Measurements from ENCODE around the gene SYNGR1. TPM values are rescaled to one million over a fixed set of nuclear protein-coding genes. Genes with fewer than 3 reads are reported as not detected.

Gene SYNGR1
- total RNA-seq, 2 experiments from 2014 or later, result 4.2 to 16.0 TPM

DNA sequence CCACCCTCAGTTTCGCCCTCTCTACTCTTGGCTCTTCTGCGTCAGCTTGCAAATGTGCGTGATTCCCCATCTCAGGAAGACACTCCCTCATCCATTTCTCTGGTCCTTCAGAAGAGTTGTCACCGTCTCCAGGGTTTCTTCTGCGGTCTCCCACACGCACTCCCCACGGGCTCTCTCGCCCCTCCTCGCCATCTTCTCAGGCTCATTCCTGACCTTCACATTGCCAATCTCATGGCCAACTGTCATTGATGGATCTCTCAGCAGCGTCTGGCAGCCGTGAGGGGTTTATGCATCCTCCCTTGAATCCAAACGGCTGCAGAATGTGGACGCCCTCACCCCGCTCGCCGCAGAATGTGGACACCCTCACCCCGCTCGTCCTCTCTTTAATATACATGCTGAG, 10.5 kb downstream of the SYNGR1 start:
- H3K36me3 Mint-ChIP-seq, result no peaks in the 10 kb centered on the region
- ATAC-seq (no peak), DNase-seq (no peak)
- H3K9me3 Mint-ChIP-seq (ENCODE audit: low read depth), result no peaks in the 10 kb centered on the region
- no peak overlapping the region for H3K27ac Mint-ChIP-seq
- CTCF ChIA-PET, result interaction anchor here (1.8 kb wide), 1 partner anchor 17 kb away, joined by 4 read pairs; no protein-coding TSS in a partner anchor
- no peak overlapping the region for H3K4me3 Mint-ChIP-seq
- no peaks in the 10 kb centered on the region for H3K4me1 Mint-ChIP-seq
- H3K27me3 Mint-ChIP-seq, result no peaks in the 10 kb centered on the region

DNA sequence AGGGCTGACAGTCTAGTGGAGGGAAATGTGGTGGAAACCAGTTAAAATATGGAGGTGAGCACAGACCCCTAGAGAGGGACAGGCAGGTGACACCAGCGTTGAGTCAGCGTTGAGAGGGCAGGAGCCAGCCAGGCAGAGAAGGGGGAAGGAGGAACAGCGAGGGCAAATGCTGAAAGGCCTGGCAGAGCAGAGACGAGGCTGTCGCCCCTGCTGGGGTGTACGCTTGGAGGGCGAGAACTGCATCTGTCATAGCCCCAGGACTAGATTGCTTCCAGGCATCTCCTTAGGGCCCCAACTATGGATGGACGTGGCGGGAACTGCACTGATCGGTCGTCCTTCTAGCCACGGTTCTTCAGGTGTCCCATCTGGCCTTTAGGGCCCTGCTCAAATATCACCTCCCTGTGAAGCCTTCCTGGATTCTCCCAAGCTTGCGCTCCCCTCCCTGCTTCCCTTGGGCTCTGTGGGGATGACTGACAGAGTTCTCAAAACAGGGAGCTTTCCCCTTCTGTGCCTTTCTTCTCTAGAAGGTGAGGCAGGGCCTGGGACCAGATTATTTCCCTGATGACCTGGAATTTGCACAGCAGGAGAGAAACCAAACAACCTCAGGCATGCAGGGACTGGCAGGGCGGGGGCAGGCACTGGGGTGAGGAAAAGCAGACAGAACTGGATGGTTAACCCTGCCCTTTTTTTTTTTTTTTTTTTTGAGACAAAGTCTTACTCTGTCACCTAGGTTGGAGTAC, 11.1 kb downstream of the SYNGR1 start:
- H3K27me3 Mint-ChIP-seq, result no peaks in the 10 kb centered on the region
- no peak overlapping the region for H3K4me3 Mint-ChIP-seq
- ATAC-seq (no peak), DNase-seq (no peak)
- no peaks in the 10 kb centered on the region for H3K9me3 Mint-ChIP-seq (ENCODE audit: low read depth)
- H3K36me3 Mint-ChIP-seq, result no peaks in the 10 kb centered on the region
- CTCF ChIA-PET, result interaction anchor here (0.7 kb wide), 1 partner anchor 49 kb away, joined by 3 read pairs; no protein-coding TSS in a partner anchor
- H3K4me1 Mint-ChIP-seq, result no peaks in the 10 kb centered on the region
- H3K27ac Mint-ChIP-seq, result no peak overlapping the region

DNA sequence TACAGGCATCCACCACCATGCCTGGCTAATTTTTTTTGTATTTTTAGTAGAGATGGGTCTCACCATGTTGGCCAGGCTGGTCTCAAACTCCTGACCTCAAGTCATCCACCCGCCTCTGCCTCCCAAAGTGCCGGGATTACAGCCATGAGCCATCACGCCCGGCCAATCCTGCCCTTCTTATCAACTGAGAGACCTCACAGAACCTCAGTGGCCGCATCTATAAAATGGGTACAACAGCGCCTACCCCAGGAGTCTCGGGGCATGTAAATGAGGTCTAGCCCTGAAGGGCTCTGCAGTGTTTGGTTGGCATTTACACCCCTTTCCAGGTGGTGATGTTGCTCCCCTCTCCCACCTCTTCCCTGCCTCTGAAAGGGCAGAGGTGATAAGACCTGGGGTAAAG, 11.7 kb downstream of the SYNGR1 start:
- Mint-ChIP-seq H3K9me3 (ENCODE audit: low read depth) (no peaks in the 10 kb centered on the region), H3K27ac (no peak overlapping the region)
- CTCF ChIA-PET, result interaction anchor here (0.7 kb wide), 1 partner anchor 49 kb away, joined by 3 read pairs; no protein-coding TSS in a partner anchor

DNA sequence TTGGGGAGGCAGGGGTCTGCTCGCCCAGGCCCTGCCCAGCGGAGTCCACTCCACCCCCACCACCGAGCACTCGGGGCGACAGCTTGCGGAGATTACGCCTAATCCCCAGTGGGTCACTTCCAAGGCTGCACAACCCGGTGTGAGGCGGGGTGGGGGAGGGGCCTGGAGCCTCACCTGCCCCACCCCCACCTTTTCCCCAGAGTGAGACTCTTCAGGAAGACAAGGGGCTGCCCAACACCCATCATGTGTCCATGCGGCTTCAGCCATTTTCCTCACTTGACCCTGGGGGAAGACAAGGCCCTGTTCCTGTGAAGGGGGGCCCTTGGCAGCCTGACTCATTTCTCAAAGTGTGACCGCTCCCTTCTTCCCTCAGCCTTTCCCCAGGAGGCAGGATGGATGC, 12.5 kb downstream of the SYNGR1 start:
- no peak for DNase-seq
- no peak for ATAC-seq
- Mint-ChIP-seq H3K4me1 (peaks cover 2% of the 10 kb centered on the region), H3K36me3 (no peaks in the 10 kb centered on the region), H3K27me3 (no peaks in the 10 kb centered on the region), H3K27ac (no peak overlapping the region), H3K4me3 (no peak overlapping the region), H3K9me3 (ENCODE audit: low read depth) (no peaks in the 10 kb centered on the region)
- CTCF ChIA-PET, result no interaction called here

More for the DNA sequence above, 11.7 kb downstream of the SYNGR1 start:
- H3K4me3 Mint-ChIP-seq, result no peak overlapping the region
- no peaks in the 10 kb centered on the region for H3K27me3 Mint-ChIP-seq
- DNase-seq (no peak), ATAC-seq (no peak)
- no peaks in the 10 kb centered on the region for H3K36me3 Mint-ChIP-seq
- H3K4me1 Mint-ChIP-seq, result no peaks in the 10 kb centered on the region

DNA sequence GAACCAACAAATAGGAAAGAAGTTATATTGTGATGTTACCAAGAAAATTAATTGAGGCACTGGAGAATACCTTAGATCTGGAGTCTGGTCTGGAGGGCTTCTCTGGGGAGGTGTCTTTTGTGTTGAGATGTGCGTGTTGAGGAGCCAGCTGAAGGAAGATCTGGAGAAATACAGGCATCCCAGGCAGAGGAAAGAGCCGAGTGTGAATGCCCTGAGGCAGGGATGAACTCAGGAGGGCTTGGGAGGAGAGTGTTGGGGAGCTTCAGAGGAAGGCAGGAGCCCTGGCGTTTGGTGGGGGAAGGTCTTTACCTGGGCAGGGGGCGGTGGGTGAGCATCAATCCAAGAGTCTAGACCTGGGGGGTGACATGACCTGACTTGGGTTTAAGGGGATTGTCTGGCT, 13.1 kb downstream of the SYNGR1 start:
- Mint-ChIP-seq H3K4me3 (no peak overlapping the region), H3K27ac (no peak overlapping the region), H3K4me1 (peaks cover 2% of the 10 kb centered on the region), H3K36me3 (no peaks in the 10 kb centered on the region), H3K9me3 (ENCODE audit: low read depth) (no peaks in the 10 kb centered on the region), H3K27me3 (no peaks in the 10 kb centered on the region)
- ATAC-seq, result no peak
- CTCF ChIA-PET, result no interaction called here
- no peak for DNase-seq

DNA sequence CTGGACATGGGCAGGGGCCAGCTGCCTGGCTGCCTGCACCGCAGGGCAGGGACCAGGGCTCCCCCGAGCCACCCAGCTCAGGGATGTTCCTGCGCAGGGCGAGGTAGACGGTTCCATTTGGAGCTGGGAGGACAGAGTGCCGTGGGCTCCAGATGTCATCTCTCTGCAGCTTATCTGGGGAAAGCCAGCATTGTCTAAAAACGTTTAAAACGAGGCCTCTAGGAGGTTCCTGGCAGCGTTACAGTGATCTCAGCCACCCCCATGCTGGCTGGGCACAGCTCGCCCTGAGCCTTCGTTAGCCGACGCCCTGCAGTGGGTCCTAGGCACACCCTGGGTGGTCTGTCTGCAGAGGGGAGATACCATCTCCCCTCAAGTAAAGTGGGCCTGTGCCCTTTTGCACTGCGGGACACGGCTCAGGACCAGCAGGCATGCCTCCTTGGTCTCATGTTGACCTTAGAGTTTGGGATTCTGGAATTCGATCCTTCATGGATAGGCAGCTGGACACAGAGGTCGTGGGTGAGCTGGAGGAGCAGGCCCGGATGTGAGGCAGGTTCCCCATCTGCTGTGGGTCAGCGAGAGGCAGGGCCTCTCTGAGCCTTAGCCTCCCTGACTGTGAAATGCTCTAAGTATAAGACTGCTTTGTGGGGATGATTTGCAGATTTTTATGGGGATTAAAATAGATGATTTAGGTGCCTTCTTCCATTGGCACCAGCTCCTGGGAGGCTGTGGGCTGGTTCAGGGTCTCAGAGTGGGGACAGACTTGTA, 14.1 kb downstream of the SYNGR1 start:
- no peak for DNase-seq
- no peaks in the 10 kb centered on the region for H3K27me3 Mint-ChIP-seq
- CTCF ChIA-PET, result no interaction called here
- no peaks in the 10 kb centered on the region for H3K9me3 Mint-ChIP-seq (ENCODE audit: low read depth)
- no peaks in the 10 kb centered on the region for H3K36me3 Mint-ChIP-seq
- ATAC-seq, result no peak
- H3K4me1 Mint-ChIP-seq, result peaks cover 2% of the 10 kb centered on the region
- no peak overlapping the region for H3K27ac Mint-ChIP-seq
- no peak overlapping the region for H3K4me3 Mint-ChIP-seq

DNA sequence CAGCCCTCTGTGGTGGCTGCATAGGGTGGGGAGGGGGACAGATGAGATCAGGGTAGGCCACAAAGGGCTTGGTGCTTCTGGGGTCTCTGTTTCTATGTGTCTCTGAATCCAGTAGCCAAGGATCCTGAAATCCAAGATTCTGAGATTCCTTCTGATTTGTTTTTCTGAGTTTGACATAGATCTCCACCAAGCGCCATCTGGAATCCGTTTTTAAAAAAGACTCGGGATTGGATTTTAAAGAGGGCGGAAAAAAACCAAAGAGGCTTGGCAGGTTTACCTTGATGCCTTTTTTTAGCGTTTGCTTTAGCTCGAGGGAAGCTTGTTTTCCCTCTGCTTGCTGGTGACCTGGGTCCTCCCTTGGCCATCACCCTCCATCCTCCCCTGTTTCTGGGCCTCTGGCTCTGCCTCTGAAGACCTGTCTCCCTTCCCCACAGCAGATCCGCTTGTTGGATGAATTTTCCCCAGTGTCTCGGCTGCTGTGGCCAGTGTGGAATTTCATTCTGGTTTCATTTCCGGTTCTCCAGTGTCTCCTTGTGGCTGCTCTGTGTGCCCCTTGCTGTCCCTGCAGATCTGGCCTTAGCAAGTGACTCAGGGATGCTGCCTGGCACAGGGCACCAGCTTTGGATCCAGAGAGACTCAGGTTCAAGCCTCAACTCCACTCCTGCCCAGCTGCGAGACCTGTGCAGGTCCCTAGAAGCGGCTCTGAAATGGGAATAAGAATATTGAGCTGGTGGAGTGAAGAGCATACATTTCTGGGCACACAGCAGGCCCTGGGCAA, 15.1 kb downstream of the SYNGR1 start:
- H3K27ac Mint-ChIP-seq, result no peak overlapping the region
- peaks cover 2% of the 10 kb centered on the region for H3K4me1 Mint-ChIP-seq
- H3K27me3 Mint-ChIP-seq, result no peaks in the 10 kb centered on the region
- no peak overlapping the region for H3K4me3 Mint-ChIP-seq
- ATAC-seq, result no peak
- CTCF ChIA-PET, result no interaction called here
- no peaks in the 10 kb centered on the region for H3K36me3 Mint-ChIP-seq
- no peaks in the 10 kb centered on the region for H3K9me3 Mint-ChIP-seq (ENCODE audit: low read depth)
- DNase-seq, result no peak

DNA sequence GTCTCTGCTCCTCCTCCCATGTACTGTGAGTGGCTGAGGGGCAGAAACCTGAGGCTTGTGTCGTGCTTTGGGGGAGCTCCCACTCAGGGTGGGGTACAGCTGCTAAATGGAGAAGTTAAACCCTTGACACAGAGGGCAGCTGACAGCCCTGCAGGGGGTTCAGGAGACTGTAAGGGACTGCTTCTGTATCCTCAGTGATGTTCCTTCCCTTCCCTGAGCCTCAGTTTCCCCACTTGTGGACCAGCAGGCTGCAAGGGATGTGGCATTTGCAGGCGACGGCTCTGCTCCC, 15.6 kb downstream of the SYNGR1 start:
- no peaks in the 10 kb centered on the region for H3K27me3 Mint-ChIP-seq
- CTCF ChIA-PET, result no interaction called here
- no peak overlapping the region for H3K27ac Mint-ChIP-seq
- peaks cover 2% of the 10 kb centered on the region for H3K4me1 Mint-ChIP-seq
- no peak overlapping the region for H3K4me3 Mint-ChIP-seq
- no peaks in the 10 kb centered on the region for H3K36me3 Mint-ChIP-seq
- H3K9me3 Mint-ChIP-seq (ENCODE audit: low read depth), result no peaks in the 10 kb centered on the region
- ATAC-seq, result no peak
- DNase-seq, result no peak

DNA sequence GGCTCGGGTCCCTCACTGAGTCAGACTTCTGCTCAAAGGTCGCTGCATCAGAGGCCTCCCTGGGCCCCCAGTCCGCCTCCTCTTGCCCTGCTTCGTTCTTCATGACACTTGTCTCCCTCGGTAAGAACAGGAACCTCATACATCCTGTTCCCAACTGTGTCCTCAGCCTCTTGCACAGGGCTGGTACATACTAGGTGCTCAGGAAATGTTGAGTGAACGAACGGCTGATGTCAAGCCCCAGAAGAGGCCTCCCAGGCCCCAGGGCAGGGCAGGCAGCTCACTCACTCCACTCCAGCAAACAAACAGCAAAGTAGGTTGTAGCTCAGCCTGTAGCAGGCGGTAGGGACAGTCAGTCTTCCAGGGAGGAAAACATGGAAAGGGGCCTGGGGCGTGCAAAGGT, 17.2 kb downstream of the SYNGR1 start:
- no peak for DNase-seq
- Mint-ChIP-seq H3K4me1 (peaks cover 2% of the 10 kb centered on the region), H3K36me3 (peaks cover 1% of the 10 kb centered on the region), H3K9me3 (ENCODE audit: low read depth) (peaks cover 3% of the 10 kb centered on the region), H3K27ac (no peak overlapping the region), H3K27me3 (no peaks in the 10 kb centered on the region), H3K4me3 (no peak overlapping the region)
- CTCF ChIA-PET, result no interaction called here
- no peak for ATAC-seq

DNA sequence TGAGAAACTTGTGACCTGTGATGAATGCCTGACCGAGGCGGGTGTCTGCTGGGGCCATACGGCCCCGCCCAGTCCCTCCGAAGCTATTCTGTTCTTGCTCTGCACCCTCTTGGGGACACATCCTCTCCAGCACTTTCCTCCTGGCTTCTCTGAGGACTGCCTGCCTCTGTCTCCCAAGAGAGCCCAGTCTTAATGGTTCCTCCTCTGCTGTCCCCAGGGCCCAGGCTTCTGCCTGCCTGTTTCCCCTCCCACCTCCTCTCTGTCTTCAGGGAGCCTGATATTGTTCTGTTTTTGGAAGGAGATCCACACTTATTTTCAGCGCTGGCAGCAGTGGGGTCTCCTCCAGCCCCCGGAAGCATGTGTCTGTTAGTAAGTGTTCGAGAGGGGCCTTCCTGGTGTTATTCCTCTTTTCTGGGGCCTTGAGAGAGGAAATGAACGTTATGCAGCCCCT, 18.7 kb downstream of the SYNGR1 start:
- no peaks in the 10 kb centered on the region for H3K27me3 Mint-ChIP-seq
- H3K9me3 Mint-ChIP-seq (ENCODE audit: low read depth), result peaks cover 3% of the 10 kb centered on the region
- ATAC-seq (no peak), DNase-seq (no peak)
- CTCF ChIA-PET, result no interaction called here
- no peak overlapping the region for H3K27ac Mint-ChIP-seq
- H3K4me3 Mint-ChIP-seq, result no peak overlapping the region
- peaks cover 1% of the 10 kb centered on the region for H3K36me3 Mint-ChIP-seq
- H3K4me1 Mint-ChIP-seq, result peaks cover 2% of the 10 kb centered on the region

DNA sequence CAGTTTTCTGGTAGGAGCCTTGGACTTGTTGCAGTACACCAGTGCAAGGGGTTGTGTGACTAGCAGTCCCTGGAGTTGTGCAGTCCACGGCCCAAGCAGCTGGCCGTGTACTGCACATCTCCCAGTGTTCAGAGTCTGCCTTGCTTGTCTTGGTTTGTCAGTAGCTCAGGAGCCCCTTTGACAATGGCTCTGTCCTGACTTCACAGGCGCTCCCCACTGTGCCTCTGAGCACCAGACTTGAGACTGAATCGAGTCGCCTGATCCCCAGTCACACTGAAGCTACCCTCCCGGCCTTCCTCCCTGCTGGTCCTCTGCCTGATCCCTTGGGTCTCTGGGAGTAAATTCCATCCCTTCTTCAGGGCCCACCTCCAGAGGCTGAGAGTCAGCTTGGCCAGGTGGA, 19.4 kb downstream of the SYNGR1 start:
- DNase-seq, result no peak
- H3K36me3 Mint-ChIP-seq, result peaks cover 1% of the 10 kb centered on the region
- CTCF ChIA-PET, result no interaction called here
- H3K4me1 Mint-ChIP-seq, result peaks cover 2% of the 10 kb centered on the region
- H3K27me3 Mint-ChIP-seq, result no peaks in the 10 kb centered on the region
- no peak overlapping the region for H3K4me3 Mint-ChIP-seq
- no peak for ATAC-seq
- H3K27ac Mint-ChIP-seq, result no peak overlapping the region
- H3K9me3 Mint-ChIP-seq (ENCODE audit: low read depth), result peaks cover 3% of the 10 kb centered on the region

DNA sequence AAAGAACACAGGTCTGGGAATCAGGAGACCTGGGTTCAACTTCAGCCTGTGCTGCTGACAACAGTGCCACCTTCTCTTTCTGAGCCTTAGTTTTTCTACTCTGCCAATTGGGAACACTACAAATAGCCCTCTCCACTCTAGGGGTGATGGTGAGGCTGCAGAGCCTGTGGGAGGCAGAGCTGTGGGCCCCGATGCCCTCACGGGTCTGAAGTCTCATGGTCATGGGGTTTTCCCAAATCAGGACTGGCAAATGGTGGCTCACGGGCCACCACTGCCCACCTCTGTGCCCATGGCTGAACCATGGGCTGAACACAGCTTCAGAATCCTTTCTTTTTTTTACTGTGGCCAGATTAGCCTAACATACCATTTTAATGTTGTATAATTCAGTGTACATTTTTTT, 19.8 kb downstream of the SYNGR1 start:
- no peak for ATAC-seq
- H3K9me3 Mint-ChIP-seq (ENCODE audit: low read depth), result peaks cover 3% of the 10 kb centered on the region
- peaks cover 2% of the 10 kb centered on the region for H3K4me1 Mint-ChIP-seq
- H3K36me3 Mint-ChIP-seq, result peaks cover 1% of the 10 kb centered on the region
- no peak overlapping the region for H3K4me3 Mint-ChIP-seq
- DNase-seq, result no peak
- H3K27me3 Mint-ChIP-seq, result no peaks in the 10 kb centered on the region
- CTCF ChIA-PET, result no interaction called here
- no peak overlapping the region for H3K27ac Mint-ChIP-seq

DNA sequence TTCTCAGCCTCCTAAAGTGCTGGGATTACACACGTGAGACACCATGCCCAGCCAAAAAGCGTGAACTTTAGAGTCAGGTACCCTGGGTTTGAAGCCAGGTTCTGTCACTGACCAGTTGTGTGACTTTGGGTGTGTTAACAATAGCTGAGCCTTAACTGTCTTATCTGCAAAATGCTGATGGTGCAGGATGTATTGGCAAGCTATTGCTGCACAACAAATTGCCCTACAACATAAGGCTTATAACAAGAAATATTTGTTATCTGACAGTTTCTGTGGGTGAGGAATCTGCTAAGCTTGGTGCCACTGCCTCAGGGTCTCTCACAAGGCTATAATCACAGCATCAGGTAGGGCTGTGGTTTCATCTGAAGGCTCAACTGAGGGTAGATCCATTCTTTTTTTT, 21.9 kb downstream of the SYNGR1 start:
- peaks cover 3% of the 10 kb centered on the region for H3K9me3 Mint-ChIP-seq (ENCODE audit: low read depth)
- CTCF ChIA-PET, result interaction anchor here (0.7 kb wide), 1 partner anchor 1117 kb away, joined by 3 read pairs; no protein-coding TSS in a partner anchor
- ATAC-seq (no peak), DNase-seq (no peak)
- peaks cover 1% of the 10 kb centered on the region for H3K36me3 Mint-ChIP-seq
- H3K27ac Mint-ChIP-seq, result no peak overlapping the region
- H3K4me3 Mint-ChIP-seq, result no peak overlapping the region
- H3K27me3 Mint-ChIP-seq, result no peaks in the 10 kb centered on the region
- peaks cover 2% of the 10 kb centered on the region for H3K4me1 Mint-ChIP-seq
